CD4-positive, alpha-beta T cell treated with Interleukin-4 for 4 hours (primary cell): Measurements from ENCODE around the gene SKA2.
A peak's percentile ranks its signal among the peaks of the same experiment; 100 is the strongest.
"Not testable (repeated sequence)": the region's sequence is repeated elsewhere in the genome, so short reads cannot be mapped to it uniquely, and the experiment has no call there.

ENCODE experiments used
- DNase-seq: peaks from one replicate; pipeline ENCODE4 v3.0.0-alpha.2; 2020

Gene SKA2

GRCh38 chr17:59154721-59155438 is at the start of gene SKA2:
SKA2 (minus strand) TSS chr17:59155186; CDS start chr17:59155163, 23 bp downstream.
- DNase-seq = no peak

GRCh38 chr17:59202320-59202719 is 47.3 kb upstream of the SKA2 start:
- DNase-seq = no peak

GRCh38 chr17:59199398-59199797 is 44.4 kb upstream of the SKA2 start:
- DNase-seq = no peak

- DNase-seq = no peak
Measured at GRCh38 chr17:59193336-59193862, 38.4 kb upstream of the SKA2 start.

GRCh38 chr17:59190806-59191205 is 35.8 kb upstream of the SKA2 start:
- no peak for DNase-seq

GRCh38 chr17:59186850-59187249 is 31.9 kb upstream of the SKA2 start:
- no peak for DNase-seq

GRCh38 chr17:59185997-59186396 is 31.0 kb upstream of the SKA2 start:
- DNase-seq = no peak

GRCh38 chr17:59181481-59181880 is 26.5 kb upstream of the SKA2 start:
- DNase-seq = no peak

GRCh38 chr17:59180626-59181025 is 25.6 kb upstream of the SKA2 start:
- DNase-seq = no peak

GRCh38 chr17:59179601-59180000 is 24.6 kb upstream of the SKA2 start:
- DNase-seq = not testable (repeated sequence)

- DNase-seq = no peak
Measured at GRCh38 chr17:59178266-59178985, 23.4 kb upstream of the SKA2 start.

- no peak for DNase-seq
Measured at GRCh38 chr17:59175076-59175475, 20.1 kb upstream of the SKA2 start.

GRCh38 chr17:59174671-59175070 is 19.7 kb upstream of the SKA2 start:
- no peak for DNase-seq

GRCh38 chr17:59172436-59173004 is 17.5 kb upstream of the SKA2 start:
- DNase-seq = no peak

GRCh38 chr17:59167571-59168001 is 12.6 kb upstream of the SKA2 start:
- DNase-seq = peak; percentile 24

- DNase-seq = peak; percentile 68
Measured at GRCh38 chr17:59165933-59166342, 11.0 kb upstream of the SKA2 start.

GRCh38 chr17:59161477-59161876 is 6.5 kb upstream of the SKA2 start:
- DNase-seq = no peak

- peak; percentile 45 for DNase-seq
Measured at GRCh38 chr17:59160157-59161025, 5.4 kb upstream of the SKA2 start.

GRCh38 chr17:59155439-59156177 is 622 bp upstream of the SKA2 start, which contains the start of gene PRR11:
PRR11 (plus strand) TSS chr17:59155746; CDS start chr17:59169753, 14,007 bp downstream.
- peak; percentile 100 for DNase-seq

- no peak for DNase-seq
Measured at GRCh38 chr17:59154292-59154720, 680 bp downstream of the SKA2 start.

- no peak for DNase-seq
Measured at GRCh38 chr17:59152925-59153324, 2.1 kb downstream of the SKA2 start.

- no peak for DNase-seq
Measured at GRCh38 chr17:59151591-59151990, 3.4 kb downstream of the SKA2 start.
